Brain microvascular endothelial cell (primary cell): ENCODE data around the gene EID3.
"Not testable (repeated sequence)": the region's sequence is repeated elsewhere in the genome, so short reads cannot be mapped to it uniquely, and the experiment has no call there.

Experiments
- DNase-seq: peaks from one replicate; pipeline ENCODE4 v3.0.0-alpha.2; 2020
- H3K27ac ChIP-seq: fragments of 250-450 bp; sonication (Bioruptor Pico); 2 replicates; pipeline ENCODE4 v1.5.1; 2020; ENCODE audit warnings: mild to moderate bottlenecking, moderate library complexity
- H3K27me3 ChIP-seq: fragments of 250-450 bp; sonication (Bioruptor Pico); replicated peaks from 2 replicates; pipeline ENCODE4 v1.5.1; 2020; ENCODE audit warnings: mild to moderate bottlenecking
- H3K36me3 ChIP-seq: fragments of 250-450 bp; sonication (Bioruptor Pico); replicated peaks from 2 replicates; pipeline ENCODE4 v1.5.1; 2020; ENCODE audit warnings: mild to moderate bottlenecking
- H3K4me3 ChIP-seq: 2 replicates; pipeline ENCODE4 v1.5.1; 2011; ENCODE audit warnings: low read depth, mild to moderate bottlenecking, control low read depth, low read length, moderate library complexity
- in situ Hi-C: cut with HindIII; loops from 2 replicates; pipeline ENCODE4 v1.10.0; 2017; ENCODE audit warnings: low sequenced_read_pairs, low pct_ligation_motif_present
- TF ChIP-seq, protein P1 (sequence below): IDR thresholded peaks from 2 replicates; pipeline ENCODE4 v1.5.1; 2011; ENCODE audit warnings: low read depth, mild to moderate bottlenecking, moderate library complexity, low read length, control low read depth, inconsistent platforms; ENCODE audit errors: missing control alignments

The EID3 gene

DNA sequence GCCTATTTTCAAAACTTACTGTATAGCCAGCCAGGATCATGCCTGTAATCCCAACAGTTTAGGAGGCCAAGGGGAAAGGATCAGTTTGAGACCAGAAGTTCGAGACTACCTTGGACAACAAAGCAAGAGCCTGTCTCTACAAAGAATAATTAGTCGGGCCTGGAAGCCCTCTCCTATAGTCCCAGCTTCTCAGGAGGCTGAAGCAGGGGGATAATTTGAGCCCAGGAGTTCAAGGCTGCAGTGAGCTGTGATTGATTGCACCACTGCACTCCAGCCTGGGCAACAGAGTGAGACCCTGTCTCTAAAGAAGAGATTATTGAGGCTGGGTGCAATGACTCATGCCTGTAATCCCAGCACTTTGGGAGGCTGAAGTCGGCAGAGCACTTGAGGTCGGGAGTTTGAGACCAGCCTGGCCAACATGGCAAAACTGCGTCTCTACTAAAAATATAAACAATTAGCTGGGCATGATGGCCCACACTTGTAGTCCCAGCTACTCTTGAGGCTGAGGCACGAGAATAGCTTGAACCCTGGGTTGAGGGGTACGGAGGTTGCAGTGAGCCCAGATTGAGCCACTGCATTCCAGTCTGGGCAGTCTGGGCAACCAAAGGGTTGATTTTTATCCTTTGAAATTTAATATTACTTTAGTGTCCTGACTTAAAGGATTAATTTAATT is 14.1 kb downstream of the EID3 start:
- H3K4me3 ChIP-seq, result no peak overlapping the region
- in situ Hi-C loops, result no loop called here
- DNase-seq, result no peak
- H3K36me3 ChIP-seq, result peaks cover 76% of the 10 kb centered on the region
- TF ChIP-seq, protein P1, sequence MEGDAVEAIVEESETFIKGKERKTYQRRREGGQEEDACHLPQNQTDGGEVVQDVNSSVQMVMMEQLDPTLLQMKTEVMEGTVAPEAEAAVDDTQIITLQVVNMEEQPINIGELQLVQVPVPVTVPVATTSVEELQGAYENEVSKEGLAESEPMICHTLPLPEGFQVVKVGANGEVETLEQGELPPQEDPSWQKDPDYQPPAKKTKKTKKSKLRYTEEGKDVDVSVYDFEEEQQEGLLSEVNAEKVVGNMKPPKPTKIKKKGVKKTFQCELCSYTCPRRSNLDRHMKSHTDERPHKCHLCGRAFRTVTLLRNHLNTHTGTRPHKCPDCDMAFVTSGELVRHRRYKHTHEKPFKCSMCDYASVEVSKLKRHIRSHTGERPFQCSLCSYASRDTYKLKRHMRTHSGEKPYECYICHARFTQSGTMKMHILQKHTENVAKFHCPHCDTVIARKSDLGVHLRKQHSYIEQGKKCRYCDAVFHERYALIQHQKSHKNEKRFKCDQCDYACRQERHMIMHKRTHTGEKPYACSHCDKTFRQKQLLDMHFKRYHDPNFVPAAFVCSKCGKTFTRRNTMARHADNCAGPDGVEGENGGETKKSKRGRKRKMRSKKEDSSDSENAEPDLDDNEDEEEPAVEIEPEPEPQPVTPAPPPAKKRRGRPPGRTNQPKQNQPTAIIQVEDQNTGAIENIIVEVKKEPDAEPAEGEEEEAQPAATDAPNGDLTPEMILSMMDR, result no peak
- H3K27me3 ChIP-seq, result no peaks in the 10 kb centered on the region
- no peak overlapping the region for H3K27ac ChIP-seq

DNA sequence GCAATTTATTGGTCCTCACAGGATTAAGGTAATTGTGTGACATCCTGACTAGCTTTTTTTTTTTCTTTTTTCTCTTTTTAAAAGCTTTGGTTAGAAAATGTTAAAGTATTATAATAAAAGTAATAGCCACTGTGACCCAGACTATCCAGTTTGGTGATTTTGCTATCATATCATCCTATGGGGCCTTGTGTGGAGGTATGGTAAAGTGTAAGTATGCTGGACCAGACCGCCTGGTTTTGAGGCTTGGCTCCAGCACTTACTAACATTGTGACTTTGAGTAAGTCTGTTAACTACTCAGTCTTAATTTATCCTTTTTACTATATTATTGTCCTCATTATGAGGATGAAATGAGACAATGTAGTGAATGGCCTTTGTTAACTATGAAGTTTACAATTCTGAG is 15.5 kb downstream of the EID3 start:
- no peaks in the 10 kb centered on the region for H3K27me3 ChIP-seq
- no peak overlapping the region for H3K27ac ChIP-seq
- in situ Hi-C loops, result no loop called here
- no peak overlapping the region for H3K4me3 ChIP-seq
- no peak for DNase-seq
- TF ChIP-seq, protein P1, result no peak
- peaks cover 63% of the 10 kb centered on the region for H3K36me3 ChIP-seq

DNA sequence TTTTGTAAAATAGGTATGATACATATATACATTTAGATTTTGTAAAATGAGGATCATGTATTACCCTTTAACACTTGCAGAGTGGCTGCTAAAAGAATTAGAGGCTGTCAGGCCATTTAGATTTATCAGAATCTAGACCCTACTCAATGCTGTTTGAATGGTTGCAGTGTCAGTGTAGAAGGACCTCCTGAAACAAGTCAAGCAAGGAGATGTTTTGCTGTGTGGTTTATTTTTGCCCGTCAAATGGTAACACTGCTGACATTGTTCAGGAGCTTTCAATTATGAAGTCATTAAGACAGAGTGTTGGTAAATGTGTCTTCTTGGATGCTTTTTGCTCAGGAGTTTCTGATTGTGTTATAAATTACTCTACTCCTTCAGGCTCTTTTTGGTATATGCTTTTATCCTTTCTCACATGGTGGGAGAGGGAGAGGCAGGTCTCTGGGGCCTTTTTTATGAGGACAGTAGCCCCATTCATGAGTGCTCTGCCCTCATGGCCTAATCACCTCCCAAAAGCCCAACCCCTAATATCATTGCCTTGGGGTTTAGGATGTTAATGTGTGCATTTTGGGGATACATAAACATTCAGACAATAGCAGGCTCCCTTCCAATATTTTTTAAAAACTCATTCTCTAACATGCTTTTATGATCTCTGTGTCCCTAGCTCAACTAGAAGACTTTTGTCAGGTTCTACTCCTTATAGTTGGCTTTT is 16.5 kb downstream of the EID3 start:
- in situ Hi-C loops, result no loop called here
- TF ChIP-seq, protein P1, result no peak
- Histone ChIP-seq H3K27ac (no peak overlapping the region), H3K4me3 (no peak overlapping the region), H3K27me3 (no peaks in the 10 kb centered on the region), H3K36me3 (peaks cover 62% of the 10 kb centered on the region)
- DNase-seq, result no peak

DNA sequence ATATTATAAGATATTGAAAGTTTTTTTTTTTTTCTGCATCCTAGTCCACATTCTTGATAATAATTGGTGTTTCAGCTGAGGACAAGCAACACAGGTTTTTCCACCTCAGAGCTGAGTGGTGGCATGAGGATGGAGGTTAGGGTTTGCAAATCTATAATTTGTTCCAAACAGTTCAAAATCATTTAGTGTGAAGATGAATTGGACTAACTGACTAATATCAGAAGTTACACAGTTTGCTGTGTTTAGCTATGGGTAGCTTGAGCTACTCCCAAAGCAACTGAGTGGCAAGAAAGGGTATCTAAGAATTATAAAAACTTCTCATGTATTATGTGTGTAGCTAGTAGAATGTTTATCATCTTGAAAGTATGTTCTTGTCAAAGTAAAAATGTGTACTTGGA is 17.1 kb downstream of the EID3 start:
- DNase-seq, result no peak
- Histone ChIP-seq H3K27ac (no peak overlapping the region), H3K27me3 (no peaks in the 10 kb centered on the region), H3K4me3 (no peak overlapping the region), H3K36me3 (peaks cover 62% of the 10 kb centered on the region)
- TF ChIP-seq, protein P1, result no peak
- in situ Hi-C loops, result no loop called here

DNA sequence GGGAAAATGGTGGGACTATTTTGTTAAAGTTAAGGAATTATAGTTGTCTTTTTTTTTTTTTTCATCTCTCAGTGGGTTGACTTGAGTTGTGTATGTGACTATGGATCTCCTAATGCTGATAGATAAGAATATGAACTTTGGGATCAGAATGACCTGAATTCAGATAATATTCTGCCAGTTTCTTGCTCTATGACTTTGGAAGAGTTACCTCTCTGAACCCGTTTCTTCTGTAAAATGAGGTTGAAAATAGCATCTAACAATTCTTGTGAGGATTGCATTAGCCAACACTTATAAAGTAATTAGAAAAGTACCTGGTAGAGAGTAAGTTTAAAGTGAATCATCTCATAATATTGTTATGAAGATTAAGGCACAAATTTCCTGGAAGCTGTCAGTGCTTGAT is 18.4 kb downstream of the EID3 start:
- Histone ChIP-seq H3K27ac (no peak overlapping the region), H3K27me3 (no peaks in the 10 kb centered on the region), H3K4me3 (no peak overlapping the region), H3K36me3 (peaks cover 65% of the 10 kb centered on the region)
- no peak for DNase-seq
- TF ChIP-seq, protein P1, result no peak
- in situ Hi-C loops, result no loop called here

DNA sequence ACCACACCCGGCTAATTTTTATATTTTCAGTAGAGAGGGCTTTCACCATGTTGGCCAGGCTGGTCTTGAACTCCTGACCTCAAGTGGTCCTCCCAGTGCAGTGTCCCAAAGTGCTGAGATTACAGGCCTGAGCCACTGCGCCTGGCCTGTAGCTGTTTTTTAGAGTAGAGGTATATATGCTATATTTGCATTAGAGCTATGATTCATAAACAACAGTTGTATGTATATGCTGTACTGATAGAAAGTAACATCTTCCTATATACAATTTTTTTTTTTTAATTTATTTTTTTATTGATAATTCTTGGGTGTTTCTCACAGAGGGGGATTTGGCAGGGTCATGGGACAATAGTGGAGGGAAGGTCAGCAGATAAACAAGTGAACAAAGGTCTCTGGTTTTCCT is 19.0 kb downstream of the EID3 start:
- H3K4me3 ChIP-seq, in situ Hi-C loops, H3K27ac ChIP-seq, H3K27me3 ChIP-seq, DNase-seq: not testable (repeated sequence)
- H3K36me3 ChIP-seq, result peaks cover 69% of the 10 kb centered on the region
